GM12878 (cell line): ENCODE measurements around the gene POLR1D. TPM values are rescaled to one million over a fixed set of nuclear protein-coding genes. Genes with fewer than 3 reads are reported as not detected.

Source experiments
- ATAC-seq: fragments of 200-7000 bp; cut with Tn5 transposase; 3 replicates; pipeline ENCODE4 v1.9.1; 2020; ENCODE audit warnings: mild to moderate bottlenecking, moderate library complexity
- BruUV-seq: library from RNA; stranded (reverse); fragments of 400-500 nt; replicated peaks from 2 replicates; lab custom pipeline; 2021; lab: Mats Ljungman, UMichigan
- CTCF ChIA-PET: fragments of 300-600 bp; sonication (Branson Sonifier 250); formaldehyde crosslinking; extraction: SDS; loops from one replicate; lab custom pipeline; 2021; ENCODE audit warnings: inconsistent platforms; lab: Yijun Ruan, JAX
- POLR2A ChIA-PET: fragments of 350-600 bp; formaldehyde crosslinking; extraction: SDS; loops from one replicate; lab custom pipeline; 2021; ENCODE audit warnings: inconsistent platforms; lab: Charles Lee
- RAD21 ChIA-PET: fragments of 300-600 bp; sonication (Branson Sonifier 250); formaldehyde crosslinking; loops from one replicate; lab custom pipeline; 2023; ENCODE audit warnings: antibody characterized with exemption; ENCODE audit not compliant: unreplicated experiment; lab: Charles Lee
- SMC1A ChIA-PET: fragments of 300-600 bp; sonication (Branson Sonifier 250); formaldehyde crosslinking; loops from one replicate; lab custom pipeline; 2023; ENCODE audit not compliant: unreplicated experiment, uncharacterized antibody; lab: Charles Lee
- DNase-seq: peaks from one replicate; pipeline ENCODE4 v3.0.0-alpha.2; 2011; ENCODE audit warnings: low read depth, low spot score
- FAIRE-seq: peaks from 3 replicates; lab custom pipeline; 2011; peaks lifted over from hg19 to GRCh38; lab: Jason Lieb, UNC
- H2AFZ ChIP-seq: 2 replicates; pipeline ENCODE4 v1.6.0; 2011; ENCODE audit warnings: low read depth, low read length, control low read depth; ENCODE audit not compliant: control insufficient read depth
- H3K27ac ChIP-seq: 2 replicates; pipeline ENCODE4 v1.5.1; 2011; ENCODE audit warnings: control low read depth; ENCODE audit not compliant: control insufficient read depth, insufficient read depth
- H3K27me3 ChIP-seq, 2 experiments: replicated peaks in 1 of 2; 2 replicates each; pipeline versions ENCODE4 v1.6.0 to v1.6.1; 2011; ENCODE audit warnings: low read length in 1 of 2; ENCODE audit not compliant: control insufficient read depth in 2 of 2, insufficient read depth in 2 of 2
- H3K36me3 ChIP-seq, 2 experiments: 2 replicates each; pipeline ENCODE4 v1.5.1; 2011; ENCODE audit warnings: low read length in 1 of 2; ENCODE audit not compliant: control insufficient read depth in 2 of 2, insufficient read depth in 2 of 2
- H3K4me1 ChIP-seq: 2 replicates; pipeline ENCODE4 v1.6.1; 2011; ENCODE audit warnings: mild to moderate bottlenecking, low read length, moderate library complexity, mixed read lengths; ENCODE audit not compliant: control insufficient read depth, insufficient read depth
- H3K4me2 ChIP-seq: 2 replicates; pipeline ENCODE4 v1.6.0; 2011; ENCODE audit warnings: control low read depth; ENCODE audit not compliant: control insufficient read depth, insufficient read depth
- H3K4me3 ChIP-seq: fragments of 200-600 bp; sonication (generic); 2 replicates; pipeline ENCODE4 v1.5.1; 2016
- H3K79me2 ChIP-seq: 2 replicates; pipeline ENCODE4 v1.6.0; 2011; ENCODE audit warnings: low read length; ENCODE audit not compliant: control insufficient read depth, insufficient read depth
- H3K9ac ChIP-seq: 2 replicates; pipeline ENCODE4 v1.8.0; 2011; ENCODE audit warnings: low read length, control low read depth, mixed read lengths; ENCODE audit not compliant: control insufficient read depth, insufficient read depth
- H3K9me3 ChIP-seq: replicated peaks from 3 replicates; pipeline ENCODE4 v1.5.1; 2011; ENCODE audit warnings: mild to moderate bottlenecking, low read length; ENCODE audit not compliant: control insufficient read depth, insufficient read depth
- H4K20me1 ChIP-seq: 2 replicates; pipeline ENCODE4 v1.6.0; 2011; ENCODE audit not compliant: control insufficient read depth, insufficient read depth
- EED ChIP-seq: sonication (generic); IDR thresholded peaks from 2 replicates; pipeline ENCODE4 v1.6.1; 2016; ENCODE audit warnings: antibody characterized with exemption, low read depth
- HCFC1 ChIP-seq: fragments of 150-350 bp; IDR thresholded peaks from 2 replicates; pipeline ENCODE4 v1.6.1; 2014; ENCODE audit warnings: low read length
- WGBS: methylation state at CpG from one replicate; pipeline ENCODE4 v1.1.6; 2016; ENCODE audit warnings: low lambda C conversion rate; ENCODE audit not compliant: insufficient replicate concordance, insufficient coverage; ENCODE audit errors: missing lambda C conversion rate; 5-methylcytosine and 5-hydroxymethylcytosine counted together
- in situ Hi-C: fragments of 300-500 bp; cut with MboI; formaldehyde crosslinking; loops from 9 replicates; pipeline ENCODE4 v1.14.3; 2018; ENCODE audit warnings: mixed read lengths
- intact Hi-C: fragments of 100-400 bp; cut with micrococcal nuclease; formaldehyde crosslinking; loops from one replicate; pipeline ENCODE4 v1.14.2; 2022; ENCODE audit not compliant: unreplicated experiment
- polyA plus RNA-seq, 11 experiments: library from polyadenylated mRNA; depleted of rRNA in 4 of 11; unstranded in 6 of 11; stranded (reverse) in 5 of 11; fragments of >200 nt; fragmentation: Nextera tagmentation in 4 of 11; fragmentation: Illumina TruSeq in 1 of 11; extraction: Ambion mirVana in 4 of 11; extraction: Trizol in 1 of 11; gene quantifications; 1 replicate in 1 of 11; 2 replicates in 10 of 11; pipeline versions ENCODE4 v1.2.1 to v1.2.3, GENCODE V29; 2011 to 2016; ENCODE audit warnings: inconsistent platforms in 2 of 11, missing spikeins in 2 of 11, low read depth in 1 of 11
- total RNA-seq, 4 experiments: library from RNA; depleted of rRNA in 3 of 4; stranded (reverse); fragments of >200 nt in 3 of 4; fragmentation: Illumina TruSeq in 1 of 4; extraction: Trizol in 1 of 4; gene quantifications; 2 replicates each; pipeline versions ENCODE4 v1.2.1 to v1.2.3, GENCODE V29; 2013 to 2021
- TF ChIP-seq, protein P1 (sequence below): fragments of 450-650 bp; IDR thresholded peaks from 2 replicates; pipeline ENCODE4 v1.6.1; 2016; ENCODE audit warnings: mild to moderate bottlenecking, moderate library complexity, borderline replicate concordance
- TF ChIP-seq, protein P2 (sequence below): IDR thresholded peaks from 2 replicates; pipeline ENCODE4 v1.6.1; 2011; ENCODE audit warnings: mild to moderate bottlenecking, low read depth, low read length, moderate library complexity; ENCODE audit not compliant: insufficient replicate concordance

Gene POLR1D
- total and polyA plus RNA-seq, 10 of the 15 experiments (the other 5 are each of a cell fraction or from before 2014, with no cell fraction given): 119 to 223 (median 160) TPM

DNA sequence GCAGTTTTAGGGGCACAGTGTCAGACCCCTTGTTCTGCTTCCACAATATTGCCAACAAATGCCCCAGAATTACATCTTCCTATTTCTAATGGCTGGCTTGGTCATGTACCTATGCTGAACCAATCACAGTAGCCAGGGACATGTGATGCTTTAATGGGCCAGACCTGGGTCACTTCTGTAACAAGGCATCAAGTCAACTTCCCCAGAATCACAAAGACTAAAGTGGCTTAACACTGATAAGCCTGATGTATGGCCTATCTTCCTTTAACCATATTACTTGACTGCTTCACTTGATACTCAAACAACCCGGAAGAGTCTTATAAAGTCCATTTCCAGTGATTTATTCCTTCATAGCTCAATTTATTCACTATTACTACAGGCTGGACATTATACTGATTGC is 21.0 kb upstream of the POLR1D start:
- no peak for FAIRE-seq
- TF ChIP-seq HCFC1 (no peak), EED (no peak)
- TF ChIP-seq, protein P1, sequence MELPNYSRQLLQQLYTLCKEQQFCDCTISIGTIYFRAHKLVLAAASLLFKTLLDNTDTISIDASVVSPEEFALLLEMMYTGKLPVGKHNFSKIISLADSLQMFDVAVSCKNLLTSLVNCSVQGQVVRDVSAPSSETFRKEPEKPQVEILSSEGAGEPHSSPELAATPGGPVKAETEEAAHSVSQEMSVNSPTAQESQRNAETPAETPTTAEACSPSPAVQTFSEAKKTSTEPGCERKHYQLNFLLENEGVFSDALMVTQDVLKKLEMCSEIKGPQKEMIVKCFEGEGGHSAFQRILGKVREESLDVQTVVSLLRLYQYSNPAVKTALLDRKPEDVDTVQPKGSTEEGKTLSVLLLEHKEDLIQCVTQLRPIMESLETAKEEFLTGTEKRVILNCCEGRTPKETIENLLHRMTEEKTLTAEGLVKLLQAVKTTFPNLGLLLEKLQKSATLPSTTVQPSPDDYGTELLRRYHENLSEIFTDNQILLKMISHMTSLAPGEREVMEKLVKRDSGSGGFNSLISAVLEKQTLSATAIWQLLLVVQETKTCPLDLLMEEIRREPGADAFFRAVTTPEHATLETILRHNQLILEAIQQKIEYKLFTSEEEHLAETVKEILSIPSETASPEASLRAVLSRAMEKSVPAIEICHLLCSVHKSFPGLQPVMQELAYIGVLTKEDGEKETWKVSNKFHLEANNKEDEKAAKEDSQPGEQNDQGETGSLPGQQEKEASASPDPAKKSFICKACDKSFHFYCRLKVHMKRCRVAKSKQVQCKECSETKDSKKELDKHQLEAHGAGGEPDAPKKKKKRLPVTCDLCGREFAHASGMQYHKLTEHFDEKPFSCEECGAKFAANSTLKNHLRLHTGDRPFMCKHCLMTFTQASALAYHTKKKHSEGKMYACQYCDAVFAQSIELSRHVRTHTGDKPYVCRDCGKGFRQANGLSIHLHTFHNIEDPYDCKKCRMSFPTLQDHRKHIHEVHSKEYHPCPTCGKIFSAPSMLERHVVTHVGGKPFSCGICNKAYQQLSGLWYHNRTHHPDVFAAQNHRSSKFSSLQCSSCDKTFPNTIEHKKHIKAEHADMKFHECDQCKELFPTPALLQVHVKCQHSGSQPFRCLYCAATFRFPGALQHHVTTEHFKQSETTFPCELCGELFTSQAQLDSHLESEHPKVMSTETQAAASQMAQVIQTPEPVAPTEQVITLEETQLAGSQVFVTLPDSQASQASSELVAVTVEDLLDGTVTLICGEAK: no peak
- TF ChIP-seq, protein P2, sequence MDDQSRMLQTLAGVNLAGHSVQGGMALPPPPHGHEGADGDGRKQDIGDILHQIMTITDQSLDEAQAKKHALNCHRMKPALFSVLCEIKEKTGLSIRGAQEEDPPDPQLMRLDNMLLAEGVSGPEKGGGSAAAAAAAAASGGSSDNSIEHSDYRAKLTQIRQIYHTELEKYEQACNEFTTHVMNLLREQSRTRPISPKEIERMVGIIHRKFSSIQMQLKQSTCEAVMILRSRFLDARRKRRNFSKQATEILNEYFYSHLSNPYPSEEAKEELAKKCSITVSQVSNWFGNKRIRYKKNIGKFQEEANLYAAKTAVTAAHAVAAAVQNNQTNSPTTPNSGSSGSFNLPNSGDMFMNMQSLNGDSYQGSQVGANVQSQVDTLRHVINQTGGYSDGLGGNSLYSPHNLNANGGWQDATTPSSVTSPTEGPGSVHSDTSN: no peak
- H3K79me2 ChIP-seq: no peaks in the 10 kb centered on the region; the same call in none of the 2 replicates
- H2AFZ ChIP-seq: no peak overlapping the region
- H3K36me3 ChIP-seq: no peaks in the 10 kb centered on the region
- in situ Hi-C loops: no loop called here
- ChIA-PET POLR2A (interaction anchor here (1.0 kb wide), 1 partner anchor 20 kb away, joined by 4 read pairs; the partner anchor contains the start of gene LNX2), RAD21 (no interaction called here), SMC1A (no interaction called here), CTCF (no interaction called here)
- peaks cover 9% of the 10 kb centered on the region; the same call in 1 of the 2 replicates for H3K4me1 ChIP-seq
- no peak overlapping the region for H3K9ac ChIP-seq
- H3K9me3 ChIP-seq: no peaks in the 10 kb centered on the region
- H3K4me2 ChIP-seq: no peak overlapping the region
- H3K27me3 ChIP-seq: no peaks in the 10 kb centered on the region
- no peak for ATAC-seq
- 100% methylated on average over 1 of the region's 1 CpG for WGBS
- no peak overlapping the region for H3K4me3 ChIP-seq
- intact Hi-C loops: no loop called here
- no peak overlapping the region for H3K27ac ChIP-seq
- no peak for DNase-seq
- BruUV-seq: no TSS peak
- no peaks in the 10 kb centered on the region for H4K20me1 ChIP-seq
